Measurements from ENCODE around the gene TBCE.
"Not testable (repeated sequence)": the region's sequence is repeated elsewhere in the genome, so short reads cannot be mapped to it uniquely, and the experiment has no call there.

Gene TBCE

GRCh38 chr1:235448616-235449015, 81.4 kb downstream of the TBCE start:
- Histone ChIP-seq H3K36me3 (ENCODE audit: control insufficient read depth, insufficient read depth, low read length) (peaks cover 37% of the 10 kb centered on the region), H3K27ac (ENCODE audit: insufficient read depth, low read length, poor library complexity, severe bottlenecking) (no peak overlapping the region), H3K4me3 (ENCODE audit: insufficient read depth, low read depth, low read length, poor library complexity, severe bottlenecking) (no peak overlapping the region), H3K27me3 (replicated peaks; ENCODE audit: control insufficient read depth, insufficient read depth, low read length, poor library complexity, severe bottlenecking) (no peaks in the 10 kb centered on the region), H3K9me3 (ENCODE audit: control insufficient read depth, low read length) (no peaks in the 10 kb centered on the region), H3K4me1 (ENCODE audit: control insufficient read depth, insufficient read depth, low read length, poor library complexity, severe bottlenecking) (no peaks in the 10 kb centered on the region)
- DNase-seq, result no peak

GRCh38 chr1:235450433-235450832, 83.2 kb downstream of the TBCE start:
- Histone ChIP-seq H3K36me3 (ENCODE audit: control insufficient read depth, insufficient read depth, low read length) (peaks cover 27% of the 10 kb centered on the region), H3K27ac (ENCODE audit: insufficient read depth, low read length, poor library complexity, severe bottlenecking) (no peak overlapping the region), H3K9me3 (ENCODE audit: control insufficient read depth, low read length) (no peaks in the 10 kb centered on the region), H3K27me3 (replicated peaks; ENCODE audit: control insufficient read depth, insufficient read depth, low read length, poor library complexity, severe bottlenecking) (no peaks in the 10 kb centered on the region), H3K4me3 (ENCODE audit: insufficient read depth, low read depth, low read length, poor library complexity, severe bottlenecking) (no peak overlapping the region), H3K4me1 (ENCODE audit: control insufficient read depth, insufficient read depth, low read length, poor library complexity, severe bottlenecking) (no peaks in the 10 kb centered on the region)
- no peak for DNase-seq

GRCh38 chr1:235450886-235451483, 83.8 kb downstream of the TBCE start:
- H3K27ac ChIP-seq (ENCODE audit: insufficient read depth, low read length, poor library complexity, severe bottlenecking), result no peak overlapping the region
- no peaks in the 10 kb centered on the region for H3K4me1 ChIP-seq (ENCODE audit: control insufficient read depth, insufficient read depth, low read length, poor library complexity, severe bottlenecking)
- no peaks in the 10 kb centered on the region for H3K27me3 ChIP-seq (replicated peaks; ENCODE audit: control insufficient read depth, insufficient read depth, low read length, poor library complexity, severe bottlenecking)
- no peak for DNase-seq
- no peaks in the 10 kb centered on the region for H3K9me3 ChIP-seq (ENCODE audit: control insufficient read depth, low read length)
- no peak overlapping the region for H3K4me3 ChIP-seq (ENCODE audit: insufficient read depth, low read depth, low read length, poor library complexity, severe bottlenecking)
- peaks cover 22% of the 10 kb centered on the region for H3K36me3 ChIP-seq (ENCODE audit: control insufficient read depth, insufficient read depth, low read length)

GRCh38 chr1:235454021-235454420, 86.8 kb downstream of the TBCE start:
- peaks cover 8% of the 10 kb centered on the region for H3K36me3 ChIP-seq (ENCODE audit: control insufficient read depth, insufficient read depth, low read length)
- no peaks in the 10 kb centered on the region for H3K27me3 ChIP-seq (replicated peaks; ENCODE audit: control insufficient read depth, insufficient read depth, low read length, poor library complexity, severe bottlenecking)
- no peak overlapping the region for H3K27ac ChIP-seq (ENCODE audit: insufficient read depth, low read length, poor library complexity, severe bottlenecking)
- no peaks in the 10 kb centered on the region for H3K4me1 ChIP-seq (ENCODE audit: control insufficient read depth, insufficient read depth, low read length, poor library complexity, severe bottlenecking)
- DNase-seq, result no peak
- H3K4me3 ChIP-seq (ENCODE audit: insufficient read depth, low read depth, low read length, poor library complexity, severe bottlenecking), result no peak overlapping the region
- no peaks in the 10 kb centered on the region for H3K9me3 ChIP-seq (ENCODE audit: control insufficient read depth, low read length)

GRCh38 chr1:235455097-235455496, 87.9 kb downstream of the TBCE start:
- Histone ChIP-seq H3K27ac (ENCODE audit: insufficient read depth, low read length, poor library complexity, severe bottlenecking) (no peak overlapping the region), H3K27me3 (replicated peaks; ENCODE audit: control insufficient read depth, insufficient read depth, low read length, poor library complexity, severe bottlenecking) (no peaks in the 10 kb centered on the region), H3K4me1 (ENCODE audit: control insufficient read depth, insufficient read depth, low read length, poor library complexity, severe bottlenecking) (no peaks in the 10 kb centered on the region), H3K4me3 (ENCODE audit: insufficient read depth, low read depth, low read length, poor library complexity, severe bottlenecking) (no peak overlapping the region), H3K9me3 (ENCODE audit: control insufficient read depth, low read length) (no peaks in the 10 kb centered on the region), H3K36me3 (ENCODE audit: control insufficient read depth, insufficient read depth, low read length) (peaks cover 3% of the 10 kb centered on the region)
- no peak for DNase-seq

- Histone ChIP-seq H3K4me1 (ENCODE audit: control insufficient read depth, insufficient read depth, low read length, poor library complexity, severe bottlenecking) (no peaks in the 10 kb centered on the region), H3K4me3 (ENCODE audit: insufficient read depth, low read depth, low read length, poor library complexity, severe bottlenecking) (no peak overlapping the region), H3K9me3 (ENCODE audit: control insufficient read depth, low read length) (no peaks in the 10 kb centered on the region), H3K27ac (ENCODE audit: insufficient read depth, low read length, poor library complexity, severe bottlenecking) (no peak overlapping the region), H3K36me3 (ENCODE audit: control insufficient read depth, insufficient read depth, low read length) (no peaks in the 10 kb centered on the region), H3K27me3 (replicated peaks; ENCODE audit: control insufficient read depth, insufficient read depth, low read length, poor library complexity, severe bottlenecking) (no peaks in the 10 kb centered on the region)
- no peak for DNase-seq
Observed at GRCh38 chr1:235455823-235456222, 88.6 kb downstream of the TBCE start.

GRCh38 chr1:235457856-235458255, 90.6 kb downstream of the TBCE start:
- H3K9me3 ChIP-seq (ENCODE audit: control insufficient read depth, low read length); H3K27ac ChIP-seq (ENCODE audit: insufficient read depth, low read length, poor library complexity, severe bottlenecking); H3K27me3 ChIP-seq (replicated peaks; ENCODE audit: control insufficient read depth, insufficient read depth, low read length, poor library complexity, severe bottlenecking); H3K4me1 ChIP-seq (ENCODE audit: control insufficient read depth, insufficient read depth, low read length, poor library complexity, severe bottlenecking); H3K4me3 ChIP-seq (ENCODE audit: insufficient read depth, low read depth, low read length, poor library complexity, severe bottlenecking); DNase-seq; H3K36me3 ChIP-seq (ENCODE audit: control insufficient read depth, insufficient read depth, low read length): not testable (repeated sequence)

- Histone ChIP-seq H3K27ac (ENCODE audit: insufficient read depth, low read length, poor library complexity, severe bottlenecking) (no peak overlapping the region), H3K36me3 (ENCODE audit: control insufficient read depth, insufficient read depth, low read length) (no peaks in the 10 kb centered on the region), H3K9me3 (ENCODE audit: control insufficient read depth, low read length) (no peaks in the 10 kb centered on the region), H3K27me3 (replicated peaks; ENCODE audit: control insufficient read depth, insufficient read depth, low read length, poor library complexity, severe bottlenecking) (no peaks in the 10 kb centered on the region), H3K4me1 (ENCODE audit: control insufficient read depth, insufficient read depth, low read length, poor library complexity, severe bottlenecking) (no peaks in the 10 kb centered on the region), H3K4me3 (ENCODE audit: insufficient read depth, low read depth, low read length, poor library complexity, severe bottlenecking) (no peak overlapping the region)
- no peak for DNase-seq
Observed at GRCh38 chr1:235460770-235461169, 93.5 kb downstream of the TBCE start.

GRCh38 chr1:235461954-235462353, 94.7 kb downstream of the TBCE start:
- H3K27ac ChIP-seq (ENCODE audit: insufficient read depth, low read length, poor library complexity, severe bottlenecking), result no peak overlapping the region
- no peaks in the 10 kb centered on the region for H3K9me3 ChIP-seq (ENCODE audit: control insufficient read depth, low read length)
- H3K4me1 ChIP-seq (ENCODE audit: control insufficient read depth, insufficient read depth, low read length, poor library complexity, severe bottlenecking), result no peaks in the 10 kb centered on the region
- H3K4me3 ChIP-seq (ENCODE audit: insufficient read depth, low read depth, low read length, poor library complexity, severe bottlenecking), result no peak overlapping the region
- H3K36me3 ChIP-seq (ENCODE audit: control insufficient read depth, insufficient read depth, low read length), result no peaks in the 10 kb centered on the region
- H3K27me3 ChIP-seq (replicated peaks; ENCODE audit: control insufficient read depth, insufficient read depth, low read length, poor library complexity, severe bottlenecking), result no peaks in the 10 kb centered on the region
- DNase-seq, result no peak

- not testable (repeated sequence) for DNase-seq; H3K4me1 ChIP-seq (ENCODE audit: control insufficient read depth, insufficient read depth, low read length, poor library complexity, severe bottlenecking); H3K27ac ChIP-seq (ENCODE audit: insufficient read depth, low read length, poor library complexity, severe bottlenecking); H3K27me3 ChIP-seq (replicated peaks; ENCODE audit: control insufficient read depth, insufficient read depth, low read length, poor library complexity, severe bottlenecking); H3K36me3 ChIP-seq (ENCODE audit: control insufficient read depth, insufficient read depth, low read length); H3K9me3 ChIP-seq (ENCODE audit: control insufficient read depth, low read length); H3K4me3 ChIP-seq (ENCODE audit: insufficient read depth, low read depth, low read length, poor library complexity, severe bottlenecking)
Observed at GRCh38 chr1:235462832-235463231, 95.6 kb downstream of the TBCE start.

All from effector memory CD4-positive, alpha-beta T cell (primary cell).